ENCODE data around the gene PMM1.
"Not testable (repeated sequence)": the region's sequence is repeated elsewhere in the genome, so short reads cannot be mapped to it uniquely, and the experiment has no call there.

The PMM1 gene

GRCh38 chr22:41597635-41597953 is 8.0 kb upstream of the PMM1 start:
- DNase-seq (ENCODE audit: low read depth in 1 of 2, low spot score in 1 of 2): no peak

GRCh38 chr22:41596776-41597634 is 7.4 kb upstream of the PMM1 start:
- DNase-seq (ENCODE audit: low read depth in 1 of 2, low spot score in 1 of 2): no peak

- DNase-seq (ENCODE audit: low read depth in 1 of 2, low spot score in 1 of 2): no peak
Observed at GRCh38 chr22:41595703-41596102, 6.1 kb upstream of the PMM1 start.

GRCh38 chr22:41593336-41593960 is 3.8 kb upstream of the PMM1 start:
- not testable (repeated sequence) for DNase-seq (ENCODE audit: low read depth in 1 of 2, low spot score in 1 of 2)

DNA sequence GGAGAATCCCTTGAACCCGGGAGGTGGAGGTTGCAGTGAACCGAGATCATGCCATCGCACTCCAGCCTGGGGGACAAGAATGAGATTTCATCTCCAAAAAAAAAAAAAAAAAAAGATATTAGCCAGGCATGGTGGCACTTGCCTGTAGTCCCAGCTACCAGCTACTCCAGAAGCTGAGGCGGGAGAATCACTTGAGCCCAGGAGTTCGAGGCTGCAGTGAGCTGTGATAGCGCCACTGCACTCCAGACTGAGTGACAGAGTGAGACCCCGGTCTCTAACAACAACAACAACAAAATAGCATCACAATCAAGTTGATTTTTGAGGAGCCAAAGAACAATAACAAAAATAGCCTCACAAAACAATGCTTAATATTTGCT is 2.3 kb downstream of the PMM1 start:
- DNase-seq (ENCODE audit: low read depth in 1 of 2, low spot score in 1 of 2): no peak

- no peak for DNase-seq (ENCODE audit: low read depth in 1 of 2, low spot score in 1 of 2)
Observed at GRCh38 chr22:41585898-41586297, 3.7 kb downstream of the PMM1 start.

- DNase-seq (ENCODE audit: low read depth in 1 of 2, low spot score in 1 of 2): no peak
Observed at GRCh38 chr22:41584881-41585280, 4.8 kb downstream of the PMM1 start.

DNA sequence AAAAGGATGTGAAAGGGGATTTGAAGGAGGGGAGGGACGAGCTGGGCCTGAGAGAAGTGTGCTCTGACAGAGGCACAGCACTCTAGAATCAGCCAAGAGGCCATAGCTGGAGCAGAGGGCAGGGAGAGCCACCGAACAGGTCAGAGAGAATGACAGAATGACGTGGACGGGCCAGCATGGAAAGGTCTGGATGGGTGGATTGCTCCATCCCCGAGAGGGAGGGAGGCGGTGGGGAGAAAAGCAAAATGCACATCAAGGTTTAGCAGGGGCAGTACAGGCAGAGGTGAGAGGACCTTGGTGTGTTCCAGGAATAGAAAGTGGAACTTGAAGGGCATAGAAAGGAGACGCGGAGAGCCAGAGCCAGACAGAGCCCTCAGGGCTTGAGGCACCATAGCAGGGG is 6.9 kb downstream of the PMM1 start:
- no peak for DNase-seq (ENCODE audit: low read depth in 1 of 2, low spot score in 1 of 2)

GRCh38 chr22:41579997-41580355 is 9.7 kb downstream of the PMM1 start:
- DNase-seq (ENCODE audit: low read depth in 1 of 2, low spot score in 1 of 2): no peak

DNA sequence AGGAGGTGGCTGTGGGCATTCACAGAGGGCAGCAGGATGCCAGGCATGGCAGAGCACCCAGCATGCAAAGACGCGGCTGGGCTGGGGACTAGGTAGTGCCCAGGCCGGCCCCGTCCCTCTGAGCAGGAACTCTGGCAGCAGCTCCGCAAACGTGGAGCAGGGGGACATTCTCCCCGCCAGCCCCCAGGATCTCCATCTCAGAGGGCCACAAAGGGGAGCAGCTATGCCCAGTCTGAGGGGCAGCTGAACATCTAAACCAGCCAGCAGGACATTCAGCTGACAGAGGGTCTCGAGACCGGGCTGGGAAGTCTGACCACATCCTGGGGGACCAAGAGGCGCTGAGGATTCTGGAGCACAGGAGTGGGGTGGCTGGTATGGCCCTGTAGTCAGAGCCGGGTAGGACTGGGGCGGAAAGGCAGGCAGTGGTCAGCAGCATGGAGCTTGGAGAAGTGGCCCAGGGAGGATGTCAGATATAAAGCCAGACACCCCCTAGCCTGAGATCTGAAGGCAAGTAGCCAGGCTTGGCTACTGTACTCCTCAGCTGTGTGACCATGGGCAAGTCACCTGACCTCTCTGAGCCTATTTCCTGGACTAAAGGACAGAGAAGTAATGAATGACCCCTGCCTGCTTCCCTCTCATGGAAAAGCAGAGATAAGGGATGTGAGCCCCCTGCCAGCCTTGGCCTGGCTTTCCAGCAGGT is 10.2 kb downstream of the PMM1 start:
- DNase-seq (ENCODE audit: low read depth in 1 of 2, low spot score in 1 of 2): no peak

GRCh38 chr22:41578818-41579217 is 10.8 kb downstream of the PMM1 start:
- no peak for DNase-seq (ENCODE audit: low read depth in 1 of 2, low spot score in 1 of 2)

- DNase-seq (ENCODE audit: low read depth in 1 of 2, low spot score in 1 of 2): no peak
Observed at GRCh38 chr22:41578114-41578513, 11.5 kb downstream of the PMM1 start.

- no peak for DNase-seq (ENCODE audit: low read depth in 1 of 2, low spot score in 1 of 2)
Observed at GRCh38 chr22:41576877-41577276, 12.8 kb downstream of the PMM1 start.

- no peak for DNase-seq (ENCODE audit: low read depth in 1 of 2, low spot score in 1 of 2)
Observed at GRCh38 chr22:41575533-41575932, 14.1 kb downstream of the PMM1 start.

DNA sequence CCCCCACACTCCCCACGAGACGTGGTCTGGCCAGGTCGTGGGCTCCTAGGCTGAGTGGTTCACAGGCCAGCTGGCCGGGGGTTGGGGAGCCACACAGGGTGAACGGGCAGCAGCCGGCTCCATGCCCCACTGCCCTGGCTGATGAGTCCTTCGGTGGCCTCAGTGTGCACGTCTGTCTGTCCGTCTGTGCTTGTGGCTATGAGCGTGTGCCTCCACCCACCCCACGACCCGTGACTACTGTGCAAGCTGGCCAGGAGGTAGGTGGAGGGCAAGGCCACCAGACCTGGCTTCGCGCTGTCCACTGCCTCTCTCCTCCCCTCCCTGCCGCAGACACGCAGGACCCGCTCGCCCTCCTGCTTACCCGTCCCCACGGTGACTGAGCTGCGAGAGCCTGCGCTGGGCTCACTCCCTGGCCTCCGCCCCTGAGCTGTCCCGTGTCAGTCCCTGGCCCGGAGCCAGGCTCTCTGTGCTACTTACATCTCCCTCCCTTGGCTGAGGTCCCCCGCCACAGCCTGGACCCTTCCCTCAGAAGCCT is 14.7 kb downstream of the PMM1 start:
- no peak for DNase-seq (ENCODE audit: low read depth in 1 of 2, low spot score in 1 of 2)

- DNase-seq (ENCODE audit: low read depth in 1 of 2, low spot score in 1 of 2): no peak
Observed at GRCh38 chr22:41573677-41574076, 16.0 kb downstream of the PMM1 start.

DNA sequence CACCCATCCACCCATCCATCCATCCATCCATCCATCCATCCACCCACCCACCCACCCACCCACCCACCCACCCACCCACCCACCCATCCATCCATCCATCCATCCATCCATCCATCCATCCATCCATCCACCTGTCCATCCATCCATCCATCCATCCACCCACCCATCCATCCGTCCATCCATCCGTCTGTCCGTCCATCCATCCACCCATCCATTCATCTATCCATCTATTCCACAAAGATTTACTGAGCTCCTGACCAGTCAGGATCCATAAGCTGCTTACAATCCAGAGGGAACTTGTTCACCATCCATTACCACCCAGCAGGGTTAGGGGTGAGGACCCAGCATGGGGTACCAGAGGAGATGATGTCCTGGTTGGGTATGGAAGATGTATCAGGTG is 17.3 kb downstream of the PMM1 start:
- DNase-seq (ENCODE audit: low read depth in 1 of 2, low spot score in 1 of 2): not testable (repeated sequence)

GRCh38 chr22:41571786-41572185 is 17.9 kb downstream of the PMM1 start:
- DNase-seq (ENCODE audit: low read depth in 1 of 2, low spot score in 1 of 2): no peak

DNA sequence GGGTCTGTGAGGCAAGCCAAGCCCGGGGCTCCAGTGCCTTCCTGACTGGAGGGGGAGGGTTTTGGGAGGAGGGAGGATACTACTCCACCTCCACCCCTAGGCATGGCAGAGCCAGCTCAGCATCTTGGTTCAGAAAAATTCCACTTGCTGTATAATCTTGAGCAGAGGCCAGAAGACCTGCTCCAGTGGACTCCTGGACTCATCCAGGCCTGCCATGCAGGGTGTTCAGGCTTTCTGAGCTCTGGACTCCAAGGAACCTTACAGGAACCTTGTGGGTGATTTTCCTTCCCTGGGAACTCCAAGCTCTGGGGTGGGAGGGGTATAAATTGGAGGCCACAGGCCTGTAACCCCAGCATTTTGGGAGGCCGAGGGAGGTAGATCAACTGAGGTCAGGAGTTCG is 19.4 kb downstream of the PMM1 start:
- DNase-seq (ENCODE audit: low read depth in 1 of 2, low spot score in 1 of 2): no peak

GRCh38 chr22:41568811-41569210 is 20.8 kb downstream of the PMM1 start:
- DNase-seq (ENCODE audit: low read depth in 1 of 2, low spot score in 1 of 2): no peak

GRCh38 chr22:41567512-41567768 is 22.2 kb downstream of the PMM1 start:
- no peak for DNase-seq (ENCODE audit: low read depth in 1 of 2, low spot score in 1 of 2)

- DNase-seq (ENCODE audit: low read depth in 1 of 2, low spot score in 1 of 2): no peak
Observed at GRCh38 chr22:41565403-41566054, 24.1 kb downstream of the PMM1 start.

All from activated CD4-positive, alpha-beta T cell treated with anti-CD3 and anti-CD28 coated beads, Interleukin-2, amount 50 U/mL, for 24 hours (primary cell).